Measurements from ENCODE around the gene FBXW4. TPM values are rescaled to one million over a fixed set of nuclear protein-coding genes. Genes with fewer than 3 reads are reported as not detected.

The FBXW4 gene
- total and polyA plus RNA-seq, 2 of the 8 experiments (the other 6 are each of a cell fraction or from before 2014, with no cell fraction given), result 29.0 to 32.8 TPM

DNA sequence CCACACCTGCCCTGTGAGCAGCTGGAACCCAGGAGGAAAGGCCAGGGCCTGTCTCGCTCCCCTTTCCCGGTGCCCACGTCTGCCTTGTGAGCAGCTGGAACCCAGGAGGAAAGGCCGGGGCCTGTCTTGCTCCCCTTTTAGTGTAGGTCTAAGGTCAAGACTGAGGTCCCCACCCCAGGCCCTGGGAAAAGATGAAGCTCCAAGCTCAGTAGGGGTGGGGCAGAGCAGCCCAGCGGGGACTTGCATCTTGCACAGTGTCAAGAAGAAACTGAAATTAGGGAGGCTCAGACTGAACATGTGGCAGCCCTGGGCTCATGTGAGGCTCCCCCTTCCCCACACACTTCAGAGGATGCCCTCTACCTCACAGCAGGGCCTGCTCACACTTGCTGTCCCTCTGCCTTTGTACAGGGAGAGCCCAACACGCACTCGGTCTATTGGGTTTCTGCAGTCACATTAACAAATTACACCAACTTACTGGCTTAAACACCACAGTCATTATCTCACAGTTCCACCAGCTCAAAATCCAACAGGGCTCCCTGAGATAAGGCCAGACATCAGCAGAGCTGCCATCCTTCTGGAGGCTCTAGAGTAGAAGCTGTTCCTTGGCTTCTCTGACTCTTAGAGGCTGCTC, 119.3 kb downstream of the FBXW4 start:
- Histone ChIP-seq H2BK5ac (ENCODE audit: low read depth, low read length) (no peak overlapping the region), H3K4ac (replicated peaks; ENCODE audit: insufficient read length, low read depth, low read length) (peak overlapping the region; percentile 59), H2AFZ (ENCODE audit: low read length) (no peak overlapping the region), H3K18ac (ENCODE audit: extremely low read depth, low read length) (no peak overlapping the region), H2BK120ac (replicated peaks; ENCODE audit: low read depth, low read length) (no peak overlapping the region), H3K23ac (ENCODE audit: insufficient read length) (no peak overlapping the region), H3K36me3 (ENCODE audit: control insufficient read depth in 2 of 4, insufficient read depth in 4 of 4, low read length in 3 of 4) (peaks cover 4 to 17% (median 7%) of the 10 kb centered on the region in 4 experiments; a peak in 4 of 8 replicates), H3K56ac (replicated peaks; ENCODE audit: insufficient read length, low read depth, low read length) (no peak overlapping the region), H3K4me3 (ENCODE audit: extremely low read depth in 1 of 4, insufficient read depth in 2 of 4, low read depth in 3 of 4, low read length in 4 of 4) (no peak overlapping the region), H3K27me3 (replicated peaks in 1 of 4; ENCODE audit: control insufficient read depth in 3 of 4, extremely low read depth in 1 of 4, insufficient read depth in 3 of 4, low read length in 3 of 4) (peaks cover 6 to 27% (median 20%) of the 10 kb centered on the region in 4 experiments; a peak in 6 of 7 replicates), H4K5ac (ENCODE audit: insufficient read length, low read depth, low read length) (no peak overlapping the region), H3K9me3 (ENCODE audit: insufficient read depth in 2 of 2, low read depth in 1 of 2, low read length in 1 of 2) (peaks cover 6 to 9% of the 10 kb centered on the region in 2 experiments; a peak in 2 of 4 replicates), H3K79me1 (ENCODE audit: low read depth, low read length) (no peaks in the 10 kb centered on the region), H3K9ac (replicated peaks in 1 of 4; ENCODE audit: extremely low read depth in 1 of 4, low read depth in 3 of 4, low read length in 3 of 4) (no peak overlapping the region), H3K4me2 (ENCODE audit: insufficient read depth in 1 of 2, low read depth in 2 of 2, low read length in 2 of 2) (no peak overlapping the region), H2BK12ac (ENCODE audit: low read depth, low read length) (no peak overlapping the region), H3K23me2 (ENCODE audit: low read depth, low read length) (peaks cover 3% of the 10 kb centered on the region; the same call in 1 of the 2 replicates), H4K91ac (replicated peaks; ENCODE audit: insufficient read length, low read length) (no peak overlapping the region), H2BK15ac (ENCODE audit: low read length) (no peak overlapping the region), H4K20me1 (replicated peaks in 1 of 2; ENCODE audit: control insufficient read depth in 1 of 2, insufficient read depth in 2 of 2, low read length in 2 of 2) (peaks cover 0 to 6% of the 10 kb centered on the region in 2 experiments), H2BK20ac (ENCODE audit: low read length) (no peak overlapping the region), H2AK5ac (ENCODE audit: low read depth, low read length) (no peak overlapping the region), H3K4me1 (replicated peaks in 1 of 4; ENCODE audit: control insufficient read depth in 3 of 4, insufficient read depth in 4 of 4, low read length in 3 of 4) (peaks cover 0 to 11% (median 6%) of the 10 kb centered on the region in 4 experiments; a peak in 6 of 7 replicates), H4K8ac (ENCODE audit: extremely low read depth, insufficient read depth, low read length) (peak overlapping the region; percentile 36; the same call in 1 of the 2 replicates), H3K14ac (ENCODE audit: insufficient read length) (no peak overlapping the region), H3K27ac (ENCODE audit: low read depth, low read length) (no peak overlapping the region), H3K79me2 (ENCODE audit: control insufficient read depth in 1 of 2, insufficient read depth in 2 of 2, low read length in 2 of 2) (no peaks in the 10 kb centered on the region)
- ChIA-PET CTCF (ENCODE audit: partially characterized antibody) (interaction anchor here (0.9 to 2.1 kb wide), 7 partner anchors 12 to 362 kb away, joined by 3 to 14 read pairs (median 4); partner anchors contain the start of gene POLL), POLR2A (ENCODE audit: partially characterized antibody) (interaction anchor here (0.6 to 6.5 kb wide), 4 partner anchors 12 to 1459 kb away, joined by 3 to 42 read pairs (median 4); partner anchors contain the start of genes DPCD and POLL)
- 89% methylated on average over 7 of the region's 7 CpGs; no CpG with 5 or more reads in 1 of the 2 experiments for WGBS, 2 experiments (ENCODE audit: extremely low coverage in 1 of 2, insufficient coverage in 1 of 2, insufficient read length in 1 of 2, insufficient replicate concordance in 2 of 2, low coverage in 1 of 2, low lambda C conversion rate in 2 of 2, missing lambda C conversion rate in 1 of 2)
- no peak for FAIRE-seq
- DNase-seq (ENCODE audit: low read depth in 1 of 2, low spot score in 2 of 2), result no peak
- TF ChIP-seq TCF12 (IDR thresholded peaks at IDR 0.05; ENCODE audit: low read depth, low read length), result no peak
- TF ChIP-seq HDAC6 (IDR thresholded peaks at IDR 0.05; ENCODE audit: low read depth, low read length), result no peak
- no peak for TF ChIP-seq CBX8 (IDR thresholded peaks at IDR 0.05; ENCODE audit: borderline replicate concordance, low read depth, low read length)
- no peak for TF ChIP-seq KDM4A (IDR thresholded peaks at IDR 0.05; ENCODE audit: low read depth, low read length, severe bottlenecking)
- TF ChIP-seq GTF2F1 (IDR thresholded peaks at IDR 0.05; ENCODE audit: borderline replicate concordance, low read depth, low read length), result no peak
- no peak for TF ChIP-seq CHD2 (IDR thresholded peaks at IDR 0.05; ENCODE audit: low read length)
- TF ChIP-seq SP2 (IDR thresholded peaks at IDR 0.05; ENCODE audit: low read length), result no peak
- TF ChIP-seq PHF8 (conservative IDR thresholded peaks at IDR 0.05; ENCODE audit: low read depth, low read length), result no peak
- no peak for TF ChIP-seq EP300 (IDR thresholded peaks at IDR 0.05; ENCODE audit: borderline replicate concordance in 1 of 2, low read depth in 2 of 2, low read length in 2 of 2)

Measured in H1 (cell line).